GM23338 (cell line): ENCODE data around the gene RP2. TPM values are rescaled to one million over a fixed set of nuclear protein-coding genes. Genes with fewer than 3 reads are reported as not detected.
A peak's percentile ranks its signal among the peaks of the same experiment; 100 is the strongest.

Source experiments
- ATAC-seq: fragments of 200-7000 bp; cut with Tn5 transposase; 3 replicates; pipeline ENCODE4 v1.9.1; 2020
- DNase-seq: peaks from one replicate; pipeline ENCODE4 v3.0.0-alpha.2; 2015; ENCODE audit warnings: low spot score
- H2AFZ ChIP-seq: fragments of 200-600 bp; sonication (generic); 2 replicates; pipeline ENCODE4 v1.8.0; 2016; ENCODE audit warnings: antibody characterized with exemption, mild to moderate bottlenecking, moderate library complexity
- H3F3A ChIP-seq: fragments of 200-600 bp; sonication (generic); replicated peaks from 2 replicates; pipeline ENCODE4 v1.8.0; 2017; ENCODE audit warnings: antibody characterized with exemption, mixed run types, low read depth
- H3K27ac ChIP-seq: fragments of 200-600 bp; sonication (generic); 2 replicates; pipeline ENCODE4 v1.6.1; 2016; ENCODE audit warnings: low read depth
- H3K27me3 ChIP-seq: fragments of 200-600 bp; sonication (generic); 2 replicates; pipeline ENCODE4 v1.8.0; 2016; ENCODE audit warnings: mild to moderate bottlenecking, mixed run types, moderate library complexity; ENCODE audit not compliant: insufficient read depth
- H3K36me3 ChIP-seq: fragments of 200-600 bp; sonication (generic); 2 replicates; pipeline ENCODE4 v1.8.0; 2016; ENCODE audit warnings: mild to moderate bottlenecking; ENCODE audit not compliant: insufficient read depth
- H3K4me1 ChIP-seq: fragments of 200-600 bp; sonication (generic); 2 replicates; pipeline ENCODE4 v1.8.0; 2016; ENCODE audit warnings: mild to moderate bottlenecking, moderate library complexity; ENCODE audit not compliant: insufficient read depth
- H3K4me2 ChIP-seq: fragments of 200-600 bp; sonication (generic); 2 replicates; pipeline ENCODE4 v1.7.1; 2017; ENCODE audit warnings: mixed run types
- H3K4me3 ChIP-seq: fragments of 200-600 bp; sonication (generic); 2 replicates; pipeline ENCODE4 v1.6.1; 2016; ENCODE audit warnings: mixed run types
- H3K79me2 ChIP-seq: fragments of 200-600 bp; sonication (generic); replicated peaks from 2 replicates; pipeline ENCODE4 v1.8.0; 2017; ENCODE audit warnings: mild to moderate bottlenecking; ENCODE audit not compliant: insufficient read depth
- H3K9me2 ChIP-seq: fragments of 200-600 bp; sonication (generic); 2 replicates; pipeline ENCODE4 v1.8.0; 2017; ENCODE audit not compliant: insufficient read depth
- H4K20me1 ChIP-seq: fragments of 200-600 bp; sonication (generic); replicated peaks from 2 replicates; pipeline ENCODE4 v1.8.0; 2017; ENCODE audit warnings: mild to moderate bottlenecking; ENCODE audit not compliant: insufficient read depth
- H3K27ac Mint-ChIP-seq: 2 replicates; pipeline ENCODE4 v1.8.0; 2020; ENCODE audit warnings: inconsistent platforms, mild to moderate bottlenecking, moderate library complexity, mixed read lengths
- H3K27me3 Mint-ChIP-seq: 3 replicates; pipeline ENCODE4 v1.8.0; 2022; ENCODE audit warnings: low read depth, mild to moderate bottlenecking, moderate library complexity, mixed read lengths, inconsistent platforms; ENCODE audit not compliant: insufficient read depth, poor library complexity
- H3K36me3 Mint-ChIP-seq: 3 replicates; pipeline ENCODE4 v1.8.0; 2021; ENCODE audit warnings: low read depth, mild to moderate bottlenecking, inconsistent platforms, moderate library complexity, mixed read lengths
- H3K4me1 Mint-ChIP-seq: 3 replicates; pipeline ENCODE4 v1.8.0; 2020; ENCODE audit warnings: mild to moderate bottlenecking, inconsistent platforms, mixed read lengths
- H3K4me3 Mint-ChIP-seq: 3 replicates; pipeline ENCODE4 v1.8.0; 2021; ENCODE audit warnings: moderate library complexity, mild to moderate bottlenecking, inconsistent platforms, mixed read lengths
- H3K9me3 Mint-ChIP-seq: 3 replicates; pipeline ENCODE4 v1.8.0; 2020; ENCODE audit warnings: moderate library complexity, mild to moderate bottlenecking, inconsistent platforms, mixed read lengths
- CTCF ChIP-seq, 2 experiments: fragments of 200-600 bp in 1 of 2; sonication (generic) in 1 of 2; conservative IDR thresholded peaks; 2 replicates each; pipeline versions ENCODE4 v1.5.1 to v1.6.1; 2016 to 2017; ENCODE audit warnings: antibody characterized with exemption in 2 of 2, low read depth in 2 of 2, mild to moderate bottlenecking in 2 of 2, moderate library complexity in 1 of 2
- ETS1 ChIP-seq: IDR thresholded peaks from 2 replicates; pipeline ENCODE4 v1.6.1; 2016; ENCODE audit warnings: antibody characterized with exemption
- EZH2 ChIP-seq: fragments of 200-600 bp; sonication (generic); IDR thresholded peaks from one replicate; pipeline ENCODE4 v1.8.0; 2017; ENCODE audit warnings: antibody characterized with exemption, mild to moderate bottlenecking, low read depth; ENCODE audit not compliant: unreplicated experiment
- POLR2AphosphoS5 ChIP-seq: IDR thresholded peaks from 2 replicates; pipeline ENCODE4 v1.6.1; 2016; ENCODE audit warnings: antibody characterized with exemption, low read depth
- STAT1 ChIP-seq: IDR thresholded peaks from one replicate; pipeline ENCODE4 v1.6.1; 2016; ENCODE audit warnings: antibody characterized with exemption; ENCODE audit not compliant: unreplicated experiment
- ZNF114 ChIP-seq: fragments of 250-450 bp; sonication (Bioruptor Pico); IDR thresholded peaks from 2 replicates; pipeline ENCODE4 v1.5.0; 2020; ENCODE audit warnings: mild to moderate bottlenecking, moderate library complexity
- ZNF331 ChIP-seq: fragments of 250-450 bp; sonication (Bioruptor Pico); IDR thresholded peaks from 2 replicates; pipeline ENCODE4 v1.5.0; 2020; ENCODE audit warnings: low read depth, mild to moderate bottlenecking, moderate library complexity
- ZNF462 ChIP-seq: fragments of 250-450 bp; sonication (Bioruptor Pico); IDR thresholded peaks from 2 replicates; pipeline ENCODE4 v1.5.0; 2020; ENCODE audit warnings: mild to moderate bottlenecking, moderate library complexity
- polyA plus RNA-seq: library from polyadenylated mRNA; unstranded; fragments of >200 nt; fragmentation: Nextera tagmentation; extraction: Ambion mirVana; gene quantifications from 2 replicates; pipeline ENCODE4 v1.2.1, GENCODE V29; 2016
- total RNA-seq: library from RNA; depleted of rRNA; stranded (reverse); fragments of >200 nt; shearing (Covaris generic); gene quantifications from 2 replicates; pipeline ENCODE4 v1.2.3, GENCODE V29; 2014

Gene RP2
- total and polyA plus RNA-seq, 2 experiments from 2014 or later = 4.5 to 12.1 TPM

GRCh38 chrX:46793386-46794143, 43.3 kb upstream of the RP2 start (continued):
- TF ChIP-seq ZNF462 (CRISPR knock-in tag) = no peak
- TF ChIP-seq ZNF114 = no peak
- TF ChIP-seq STAT1 = no peak
- no peak for TF ChIP-seq EZH2
- no peak for TF ChIP-seq ZNF331 (CRISPR knock-in tag)
- no peak for TF ChIP-seq POLR2AphosphoS5

- Histone ChIP-seq H3K27ac (no peak overlapping the region), H3K4me2 (no peak overlapping the region), H3K4me1 (peaks cover 6% of the 10 kb centered on the region; the same call in 1 of the 2 replicates), H3K79me2 (no peaks in the 10 kb centered on the region), H3F3A (no peaks in the 10 kb centered on the region), H2AFZ (no peak overlapping the region), H3K4me3 (no peak overlapping the region), H3K9me2 (no peaks in the 10 kb centered on the region), H3K27me3 (no peaks in the 10 kb centered on the region), H4K20me1 (no peaks in the 10 kb centered on the region), H3K36me3 (no peaks in the 10 kb centered on the region)
- Mint-ChIP-seq H3K27me3 (no peaks in the 10 kb centered on the region), H3K9me3 (no peaks in the 10 kb centered on the region), H3K36me3 (no peaks in the 10 kb centered on the region), H3K27ac (no peak overlapping the region), H3K4me1 (peaks cover 7% of the 10 kb centered on the region; the same call in 2 of the 3 replicates), H3K4me3 (no peak overlapping the region)
- TF ChIP-seq CTCF (conservative IDR thresholded peaks at IDR 0.05; ENCODE audit: low read depth in 2 of 2) (peak; percentile 68 to 81), ETS1 (no peak)
- ATAC-seq (peak; percentile 92), DNase-seq (peak; percentile 69)
These were observed 40.2 kb upstream of the RP2 start for GRCh38 chrX:46796574-46797191.
